Measurements from ENCODE around the gene NEURL4.

- TF ChIP-seq REST (IDR thresholded peaks at IDR 0.05; ENCODE audit: unreplicated experiment): no peak
- TF ChIP-seq CTCF (conservative IDR thresholded peaks at IDR 0.05; ENCODE audit: low read depth in 2 of 2): no peak
- TF ChIP-seq EZH2 (IDR thresholded peaks at IDR 0.05; ENCODE audit: low read depth, unreplicated experiment): no peak
- TF ChIP-seq CREB1 (CRISPR knock-in tag; IDR thresholded peaks at IDR 0.05; ENCODE audit: low read depth): no peak
- no peak for TF ChIP-seq POLR2AphosphoS5 (IDR thresholded peaks at IDR 0.05; ENCODE audit: low read depth)
- TF ChIP-seq ETS1 (IDR thresholded peaks at IDR 0.05): no peak
- TF ChIP-seq EZH2phosphoT487 (IDR thresholded peaks at IDR 0.05; ENCODE audit: unreplicated experiment): no peak
- TF ChIP-seq ZNF331 (CRISPR knock-in tag; IDR thresholded peaks at IDR 0.05; ENCODE audit: low read depth): no peak
- TF ChIP-seq ZNF462 (CRISPR knock-in tag; IDR thresholded peaks at IDR 0.05): no peak
- no peak for TF ChIP-seq ZNF114 (CRISPR knock-in tag; IDR thresholded peaks at IDR 0.05)
Measured at GRCh38 chr17:7313890-7314718, 15.0 kb downstream of the NEURL4 start.

All from GM23338 (cell line).